ENCODE data around the gene ESCO1. TPM values are rescaled to one million over a fixed set of nuclear protein-coding genes. Genes with fewer than 3 reads are reported as not detected.

The ESCO1 gene
- total and polyA plus RNA-seq, 2 experiments from 2014 or later = 50.4 to 56.8 TPM

Other genes starting within 250 kb of the ESCO1 start
- gene SNRPD1, start 11.6 kb upstream of the ESCO1 start, total RNA-seq (2014; rRNA removed; shearing (Covaris generic)) = 35.7 and 37.5 TPM in 2 replicates
- 660 and 700 TPM in 2 replicates for gene SNRPD1, start 11.6 kb upstream of the ESCO1 start, polyA plus RNA-seq (2016; fragmentation: Nextera tagmentation; extraction: Ambion mirVana)
- gene ABHD3, start 104.1 kb upstream of the ESCO1 start, total RNA-seq (2014; rRNA removed; shearing (Covaris generic)) = 12.7 and 16.2 TPM in 2 replicates
- 18.7 and 19.9 TPM in 2 replicates for gene ABHD3, start 104.1 kb upstream of the ESCO1 start, polyA plus RNA-seq (2016; fragmentation: Nextera tagmentation; extraction: Ambion mirVana)
- gene MIB1, start 140.1 kb upstream of the ESCO1 start, total RNA-seq (2014; rRNA removed; shearing (Covaris generic)) = 56.7 and 59.0 TPM in 2 replicates
- 10.8 and 11.2 TPM in 2 replicates for gene MIB1, start 140.1 kb upstream of the ESCO1 start, polyA plus RNA-seq (2016; fragmentation: Nextera tagmentation; extraction: Ambion mirVana)

Measured in GM23338 (cell line).